GM21381 (cell line): ENCODE measurements around the gene SUV39H1.
"Not testable (repeated sequence)": the region's sequence is repeated elsewhere in the genome, so short reads cannot be mapped to it uniquely, and the experiment has no call there.

Source experiments
- ATAC-seq: cut with Tn5 transposase; IDR thresholded peaks from one replicate; pipeline ENCODE4 v1.9.1; 2021; ENCODE audit warnings: mild to moderate bottlenecking, moderate library complexity; ENCODE audit not compliant: unreplicated experiment

Gene SUV39H1

GRCh38 chrX:48685416-48685815, 11.1 kb upstream of the SUV39H1 start:
- ATAC-seq = no peak

GRCh38 chrX:48688531-48689150, 7.9 kb upstream of the SUV39H1 start:
- no peak for ATAC-seq

DNA sequence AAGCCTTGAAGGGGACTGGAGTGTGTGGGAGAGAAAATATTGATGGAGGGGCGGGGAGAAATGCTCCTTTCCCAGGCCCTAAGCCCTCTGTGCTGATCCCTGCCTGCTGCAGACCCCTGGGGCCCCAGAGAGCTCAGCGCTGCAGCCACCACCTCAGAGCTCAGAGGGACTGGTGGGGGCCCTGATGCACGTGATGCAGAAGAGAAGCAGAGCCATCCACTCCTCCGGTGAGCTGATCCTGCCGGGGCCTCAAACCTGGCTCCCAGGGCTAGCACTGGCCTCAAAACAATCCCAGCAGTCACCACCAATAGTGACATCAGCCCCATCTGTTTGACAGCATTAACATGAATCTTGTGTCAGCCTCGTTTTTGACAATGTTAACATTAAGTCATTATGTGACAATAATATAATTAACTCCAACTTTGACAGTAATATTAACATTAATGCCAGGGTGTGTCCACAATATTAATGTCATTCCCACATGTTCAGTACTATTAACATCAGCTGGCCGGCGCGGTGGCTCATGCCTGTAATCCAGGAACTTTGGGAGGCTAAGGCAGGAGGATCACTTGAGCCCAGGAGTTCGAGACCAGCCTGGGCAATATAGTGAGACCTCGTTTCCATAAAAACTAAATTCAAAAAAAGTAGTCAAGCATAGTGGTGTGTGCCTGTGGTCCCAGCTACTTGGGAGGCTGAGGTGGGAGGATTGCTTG, 7.2 kb upstream of the SUV39H1 start:
- ATAC-seq = no peak

- ATAC-seq = not testable (repeated sequence)
Measured at GRCh38 chrX:48691746-48692145, 4.8 kb upstream of the SUV39H1 start.

- no peak for ATAC-seq
Measured at GRCh38 chrX:48694776-48695533, 1.6 kb upstream of the SUV39H1 start.

DNA sequence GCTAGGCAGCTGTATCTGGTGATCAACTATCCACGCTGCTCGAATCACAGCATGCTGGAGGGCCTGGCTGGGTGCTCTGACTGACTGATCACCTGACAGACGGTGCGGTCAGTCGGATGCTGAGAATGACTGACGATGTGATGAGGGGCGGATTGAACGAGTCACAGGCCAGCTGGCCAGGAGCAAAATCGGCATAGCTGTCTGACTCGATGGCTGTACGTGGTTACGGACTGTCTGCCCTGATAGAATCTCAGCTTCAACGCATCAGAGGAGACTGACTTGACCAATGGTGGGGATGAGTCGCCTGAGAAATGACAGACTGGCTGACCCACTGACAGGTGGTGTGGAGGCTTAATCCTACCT, 1.0 kb upstream of the SUV39H1 start:
- ATAC-seq = no peak

DNA sequence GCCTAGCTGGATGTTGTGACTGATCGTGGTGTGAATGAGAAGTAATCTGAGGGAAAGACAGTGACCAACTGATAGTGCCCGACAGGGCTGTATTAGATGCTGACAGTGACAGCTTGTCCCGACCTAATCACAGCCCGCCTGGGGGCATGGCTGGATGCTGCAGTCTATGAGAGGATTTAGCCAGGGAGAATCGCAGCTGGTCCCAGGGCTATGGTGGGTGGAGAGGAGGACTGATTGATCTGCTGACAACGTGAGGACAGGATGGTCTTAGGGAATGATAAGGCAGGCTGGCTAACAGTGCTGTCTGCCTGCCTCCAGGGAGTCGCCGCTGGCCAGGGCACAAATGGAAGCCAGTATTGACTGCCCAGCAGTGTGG, 621 bp upstream of the SUV39H1 start:
- no peak for ATAC-seq

GRCh38 chrX:48696909-48697727, 584 bp downstream of the SUV39H1 start:
- ATAC-seq = peak; percentile 35

DNA sequence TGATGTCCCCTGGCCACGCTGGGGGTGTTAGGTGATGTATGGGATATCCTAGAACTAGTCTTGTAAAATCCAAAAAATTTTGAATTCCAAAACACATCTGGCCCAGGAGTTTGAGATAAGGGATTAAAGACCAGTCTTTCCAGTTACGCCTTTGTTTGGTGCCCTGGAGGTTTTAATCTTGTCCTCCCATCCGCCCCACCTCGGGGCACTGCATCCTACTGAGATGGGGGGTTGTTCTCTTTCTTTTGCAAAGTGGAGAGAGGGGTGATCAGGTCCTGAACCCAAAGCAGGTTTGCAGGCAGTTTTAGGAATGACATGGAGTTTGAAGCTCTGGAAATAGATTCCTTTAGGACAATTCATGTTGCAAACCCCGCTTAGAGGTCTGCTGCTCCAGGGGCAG, 1.8 kb downstream of the SUV39H1 start:
- no peak for ATAC-seq

- ATAC-seq = no peak
Measured at GRCh38 chrX:48700246-48700645, 3.7 kb downstream of the SUV39H1 start.

- ATAC-seq = no peak
Measured at GRCh38 chrX:48700951-48701653, 4.6 kb downstream of the SUV39H1 start.

DNA sequence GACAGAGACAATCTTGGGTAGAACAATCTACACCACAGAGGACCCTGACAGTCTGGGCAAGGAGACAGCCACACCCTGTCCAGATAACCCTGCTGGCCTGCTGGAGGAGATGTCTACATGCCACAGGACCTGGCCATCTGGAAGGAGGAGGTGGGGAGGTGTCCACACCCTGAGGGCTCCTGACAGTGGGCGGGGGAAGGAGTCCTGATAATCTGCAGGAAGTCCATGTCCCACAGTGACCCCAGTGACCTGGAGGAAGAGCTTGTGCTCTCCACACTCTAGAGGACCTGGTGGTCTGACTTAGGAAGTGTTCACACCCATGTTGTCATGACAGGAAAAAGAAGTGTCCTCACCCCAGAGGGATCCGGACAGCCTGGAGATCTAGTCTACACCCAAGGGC, 5.5 kb downstream of the SUV39H1 start:
- ATAC-seq = no peak

- no peak for ATAC-seq
Measured at GRCh38 chrX:48702716-48703115, 6.2 kb downstream of the SUV39H1 start.

DNA sequence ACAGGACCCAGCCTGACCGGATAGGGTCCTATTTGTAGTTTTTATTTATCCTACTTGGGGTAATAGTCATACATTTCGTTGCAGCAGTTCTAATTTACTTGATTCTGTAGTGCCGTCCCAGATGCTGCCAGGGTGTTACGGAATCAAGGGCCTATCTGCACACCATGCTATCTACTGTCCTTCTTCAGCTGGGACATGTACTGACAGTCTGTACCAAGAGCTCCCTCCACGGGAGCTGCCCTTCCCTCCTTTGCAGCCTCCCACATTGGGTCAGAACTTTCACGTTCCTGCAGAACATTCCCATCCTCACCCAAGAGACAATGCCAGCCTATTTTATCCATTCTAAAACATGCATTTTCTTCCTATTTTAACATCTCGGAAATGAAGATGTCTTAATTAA, 6.7 kb downstream of the SUV39H1 start:
- ATAC-seq = no peak

GRCh38 chrX:48703642-48704481, 7.3 kb downstream of the SUV39H1 start:
- no peak for ATAC-seq

DNA sequence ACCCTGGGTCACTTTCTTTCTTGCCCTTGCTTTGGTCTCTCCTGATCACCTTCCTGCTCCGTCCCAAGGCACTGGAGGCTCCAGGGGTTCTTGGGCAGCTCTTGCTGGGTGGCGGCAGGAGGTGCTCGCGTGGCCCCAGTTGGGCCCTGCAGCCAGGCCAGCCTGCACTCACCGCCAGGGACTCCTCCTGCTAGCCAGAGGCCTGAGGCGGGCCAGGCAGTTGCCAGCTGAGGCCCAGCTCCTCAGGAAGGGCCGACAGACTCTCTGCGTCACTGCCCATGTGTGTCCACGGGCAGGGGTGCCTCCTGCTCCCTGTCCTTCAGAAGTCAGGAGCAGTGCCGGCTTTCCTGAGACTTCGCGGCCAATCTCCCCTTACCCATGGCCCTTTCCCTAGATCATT, 9.3 kb downstream of the SUV39H1 start:
- no peak for ATAC-seq

- no peak for ATAC-seq
Measured at GRCh38 chrX:48709522-48710112, 13.1 kb downstream of the SUV39H1 start.

- ATAC-seq = no peak
Measured at GRCh38 chrX:48711162-48711928, 14.8 kb downstream of the SUV39H1 start.
